DND-41 (cell line): ENCODE measurements around the gene CD96.

Experiments used
- ATAC-seq: fragments of 200-7000 bp; cut with Tn5 transposase; 3 replicates; pipeline ENCODE4 v1.9.1; 2021; ENCODE audit warnings: low read depth; ENCODE audit not compliant: insufficient read depth
- DNase-seq: peaks from one replicate; pipeline ENCODE4 v3.0.0-alpha.2; 2020
- H2AFZ ChIP-seq: 2 replicates; pipeline ENCODE4 v1.6.0; 2012; ENCODE audit warnings: low read depth, low read length
- H3K27ac ChIP-seq: 2 replicates; pipeline ENCODE4 v1.5.1; 2012; ENCODE audit warnings: low read length, inconsistent platforms
- H3K27me3 ChIP-seq: fragments of 200-600 bp; sonication (generic); 2 replicates; pipeline ENCODE4 v1.6.0; 2012; ENCODE audit warnings: low read length, mild to moderate bottlenecking, inconsistent platforms; ENCODE audit not compliant: insufficient read depth, poor library complexity
- H3K36me3 ChIP-seq: 2 replicates; pipeline ENCODE4 v1.5.1; 2012; ENCODE audit warnings: low read length, inconsistent platforms; ENCODE audit not compliant: insufficient read depth
- H3K4me1 ChIP-seq: 2 replicates; pipeline ENCODE4 v1.5.1; 2012; ENCODE audit warnings: mild to moderate bottlenecking, low read length; ENCODE audit not compliant: insufficient read depth
- H3K4me2 ChIP-seq: 2 replicates; pipeline ENCODE4 v1.6.0; 2012; ENCODE audit warnings: mild to moderate bottlenecking, moderate library complexity, low read length, inconsistent platforms; ENCODE audit not compliant: insufficient read depth
- H3K4me3 ChIP-seq, 2 experiments: fragments of 200-600 bp in 1 of 2; shearing (Covaris generic) in 1 of 2; 2 replicates each; pipeline ENCODE4 v1.5.1; 2012 to 2016; ENCODE audit warnings: inconsistent platforms in 2 of 2, low read length in 2 of 2, mild to moderate bottlenecking in 2 of 2, low read depth in 1 of 2, moderate library complexity in 1 of 2
- H3K79me2 ChIP-seq: 2 replicates; pipeline ENCODE4 v1.6.0; 2012; ENCODE audit warnings: low read length, inconsistent platforms; ENCODE audit not compliant: insufficient read depth
- H3K9ac ChIP-seq: 2 replicates; pipeline ENCODE4 v1.6.0; 2012; ENCODE audit warnings: low read depth, mild to moderate bottlenecking, inconsistent platforms, low read length, moderate library complexity
- H3K9me3 ChIP-seq: 2 replicates; pipeline ENCODE4 v1.5.1; 2012; ENCODE audit warnings: low read length, moderate library complexity, mild to moderate bottlenecking, inconsistent platforms; ENCODE audit not compliant: insufficient read depth, severe bottlenecking
- H4K20me1 ChIP-seq: 2 replicates; pipeline ENCODE4 v1.6.0; 2012; ENCODE audit warnings: low read length; ENCODE audit not compliant: insufficient read depth
- CTCF ChIP-seq: IDR thresholded peaks from 2 replicates; pipeline ENCODE4 v1.5.1; 2012; ENCODE audit warnings: borderline replicate concordance, low read length, moderate library complexity, mild to moderate bottlenecking; ENCODE audit not compliant: poor library complexity, severe bottlenecking; ENCODE audit errors: extremely low read depth
- EZH2 ChIP-seq: IDR thresholded peaks from 3 replicates; pipeline ENCODE4 v1.6.1; 2012; ENCODE audit warnings: borderline replicate concordance, low read depth, mild to moderate bottlenecking, moderate library complexity, low read length, inconsistent platforms; ENCODE audit not compliant: severe bottlenecking

The CD96 gene

GRCh38 chr3:111675846-111676210 lies 133.8 kb downstream of the CD96 start:
- ATAC-seq (no peak), DNase-seq (no peak)
- H3K9me3 ChIP-seq: no peaks in the 10 kb centered on the region
- H3K4me1 ChIP-seq: peaks cover 39% of the 10 kb centered on the region
- 0 out of 4 replicates have a peak overlapping the region, but pooled peaks of 1 of the 2 experiments have one; percentile 6 for H3K4me3 ChIP-seq
- H3K36me3 ChIP-seq: no peaks in the 10 kb centered on the region
- H3K79me2 ChIP-seq: no peaks in the 10 kb centered on the region; the same call in 1 of the 2 replicates
- H3K9ac ChIP-seq: peak overlapping the region; percentile 65; the same call in 1 of the 2 replicates
- H3K27me3 ChIP-seq: no peaks in the 10 kb centered on the region
- no peak overlapping the region; the same call in 1 of the 2 replicates for H3K27ac ChIP-seq
- H2AFZ ChIP-seq: no peak overlapping the region
- H3K4me2 ChIP-seq: peak overlapping the region; percentile 73
- TF ChIP-seq CTCF (no peak), EZH2 (no peak)
- no peaks in the 10 kb centered on the region for H4K20me1 ChIP-seq

GRCh38 chr3:111676211-111677006 lies 134.4 kb downstream of the CD96 start:
- H3K4me2 ChIP-seq: peak overlapping the region; percentile 73
- no peaks in the 10 kb centered on the region for H3K27me3 ChIP-seq
- no peak for ATAC-seq
- H3K27ac ChIP-seq: no peak overlapping the region
- H2AFZ ChIP-seq: no peak overlapping the region
- H4K20me1 ChIP-seq: no peaks in the 10 kb centered on the region
- peaks cover 34% of the 10 kb centered on the region for H3K4me1 ChIP-seq
- H3K36me3 ChIP-seq: no peaks in the 10 kb centered on the region
- H3K4me3 ChIP-seq: 0 out of 4 replicates have a peak overlapping the region, but pooled peaks of 1 of the 2 experiments have one; percentile 6
- TF ChIP-seq CTCF (no peak), EZH2 (no peak)
- no peak for DNase-seq
- H3K9ac ChIP-seq: peak overlapping the region; percentile 65; the same call in 1 of the 2 replicates
- no peaks in the 10 kb centered on the region; the same call in 1 of the 2 replicates for H3K79me2 ChIP-seq
- H3K9me3 ChIP-seq: no peaks in the 10 kb centered on the region

- Histone ChIP-seq H2AFZ (no peak overlapping the region), H3K36me3 (no peaks in the 10 kb centered on the region), H3K9me3 (no peaks in the 10 kb centered on the region), H3K27ac (no peak overlapping the region), H3K4me1 (peaks cover 33% of the 10 kb centered on the region), H3K79me2 (no peaks in the 10 kb centered on the region; the same call in 1 of the 2 replicates), H3K4me2 (peak overlapping the region; percentile 73), H4K20me1 (no peaks in the 10 kb centered on the region), H3K9ac (no peak overlapping the region), H3K4me3 (no peak overlapping the region), H3K27me3 (no peaks in the 10 kb centered on the region)
- DNase-seq: no peak
- no peak for ATAC-seq
- TF ChIP-seq CTCF (no peak), EZH2 (no peak)
Observed at GRCh38 chr3:111677007-111677392, 135.0 kb downstream of the CD96 start.
